Nephron progenitor cell (in vitro differentiated cells): Measurements from ENCODE around the gene MRPL49.

Source experiments
- DNase-seq: peaks from one replicate; pipeline ENCODE4 v3.0.0; 2021
- H3K27ac Mint-ChIP-seq: 2 replicates; pipeline ENCODE4 v1.8.0; 2021; ENCODE audit warnings: mild to moderate bottlenecking, moderate library complexity, mixed read lengths
- H3K27me3 Mint-ChIP-seq: 2 replicates; pipeline ENCODE4 v1.8.0; 2021; ENCODE audit warnings: mild to moderate bottlenecking, low read depth, mixed read lengths; ENCODE audit not compliant: poor library complexity
- H3K36me3 Mint-ChIP-seq: 2 replicates; pipeline ENCODE4 v1.8.0; 2021; ENCODE audit warnings: low read depth, mixed read lengths
- H3K4me1 Mint-ChIP-seq: 2 replicates; pipeline ENCODE4 v1.8.0; 2021; ENCODE audit warnings: mixed read lengths
- H3K4me3 Mint-ChIP-seq: 2 replicates; pipeline ENCODE4 v1.8.0; 2021; ENCODE audit warnings: mild to moderate bottlenecking, moderate library complexity, mixed read lengths
- H3K9me3 Mint-ChIP-seq: 2 replicates; pipeline ENCODE4 v1.8.0; 2021; ENCODE audit warnings: mild to moderate bottlenecking, moderate library complexity, mixed read lengths
- CTCF ChIP-seq: fragments of 200-600 bp; sonication (generic); IDR thresholded peaks from 2 replicates; pipeline ENCODE4 v1.5.0; 2021; ENCODE audit warnings: antibody characterized with exemption

MRPL49 gene

DNA sequence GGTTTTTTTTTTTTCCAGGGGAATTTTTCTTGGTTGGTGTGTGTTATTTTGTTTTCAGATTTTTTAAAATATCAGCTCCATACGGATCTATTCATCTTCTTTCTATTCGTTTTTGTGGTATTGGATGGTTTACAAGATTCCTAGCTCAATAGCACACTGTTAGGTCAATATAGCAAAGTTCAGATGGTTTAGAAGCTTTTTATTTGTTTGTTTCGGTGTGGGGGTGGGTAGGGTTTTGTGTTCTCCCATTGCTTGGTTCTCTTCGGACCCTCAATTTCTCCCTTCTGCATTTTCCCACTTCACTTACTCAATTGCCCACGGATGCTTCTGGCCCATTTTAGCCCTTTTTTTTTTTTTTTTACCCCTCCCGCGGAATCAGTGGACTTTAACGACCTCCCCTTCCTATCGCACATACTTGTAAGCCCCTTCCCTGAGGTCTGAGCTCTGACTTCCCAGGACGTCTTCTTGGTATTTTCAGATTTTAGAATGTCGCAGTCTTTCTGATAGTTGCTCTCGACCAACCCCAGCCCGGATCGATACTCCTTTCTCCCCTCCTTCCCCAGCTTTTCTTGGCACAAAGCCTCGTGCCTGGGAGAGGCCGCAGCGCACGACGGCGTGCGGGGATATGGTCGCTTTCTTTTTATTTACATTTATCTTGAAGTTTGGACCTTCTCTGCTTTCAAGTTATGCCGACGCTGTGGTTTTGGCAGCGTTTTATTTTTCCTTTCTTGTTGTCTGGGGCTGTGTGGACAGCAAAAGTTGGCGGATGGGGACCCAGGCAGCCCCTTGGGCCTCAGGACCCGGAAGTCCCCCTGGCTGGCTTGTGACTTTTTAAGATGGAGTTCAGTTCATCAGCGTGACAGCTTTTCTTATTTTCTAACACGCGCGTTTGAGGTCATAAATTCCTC, 43.5 kb downstream of the MRPL49 start:
- no peaks in the 10 kb centered on the region for H3K36me3 Mint-ChIP-seq
- no peak overlapping the region for H3K4me3 Mint-ChIP-seq
- peaks cover 5% of the 10 kb centered on the region for H3K27me3 Mint-ChIP-seq
- no peak for DNase-seq
- peaks cover 28% of the 10 kb centered on the region for H3K4me1 Mint-ChIP-seq
- H3K9me3 Mint-ChIP-seq: no peaks in the 10 kb centered on the region
- no peak for TF ChIP-seq CTCF
- peak overlapping the region; percentile 86 for H3K27ac Mint-ChIP-seq

DNA sequence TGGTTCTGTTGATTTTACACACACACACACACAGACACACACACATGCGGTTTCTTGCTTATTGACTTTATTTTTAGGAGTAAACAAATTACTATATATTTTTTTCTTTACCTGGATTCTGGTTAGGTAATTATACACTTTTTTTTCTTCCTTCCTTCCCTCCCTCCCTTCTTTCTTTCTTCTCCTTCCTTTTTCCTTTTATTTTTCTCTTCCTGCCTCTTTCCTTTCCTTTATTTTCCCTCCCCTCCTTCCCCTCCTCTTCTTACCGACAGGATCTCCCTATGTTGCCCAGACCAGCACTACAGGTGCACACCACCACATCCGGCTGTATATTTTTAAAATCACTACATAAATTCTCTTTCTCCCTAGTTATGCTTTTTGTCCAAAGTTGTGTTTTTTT, 44.8 kb downstream of the MRPL49 start:
- no peak for DNase-seq
- Mint-ChIP-seq H3K9me3 (no peaks in the 10 kb centered on the region), H3K4me3 (no peak overlapping the region), H3K4me1 (peaks cover 28% of the 10 kb centered on the region), H3K36me3 (no peaks in the 10 kb centered on the region), H3K27ac (no peak overlapping the region), H3K27me3 (peaks cover 2% of the 10 kb centered on the region)
- TF ChIP-seq CTCF: no peak

DNA sequence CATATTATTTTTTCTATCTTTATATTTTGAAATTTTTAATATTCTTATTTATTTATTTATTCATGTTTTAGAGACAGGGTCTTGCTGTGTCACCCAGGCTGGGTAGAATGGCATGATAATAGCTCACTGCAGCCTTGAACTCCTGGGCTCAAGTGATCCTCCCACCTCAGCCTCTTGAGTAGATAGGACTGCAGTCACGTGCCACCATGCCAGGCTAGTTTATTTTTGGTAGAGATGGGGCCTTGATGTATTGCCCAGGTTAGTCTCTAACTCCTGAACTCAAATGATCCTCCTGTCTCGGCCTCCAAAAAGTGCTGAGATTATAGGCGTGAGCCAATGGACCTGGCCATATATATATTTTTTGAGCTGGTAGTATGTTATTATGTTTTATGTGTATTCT, 45.5 kb downstream of the MRPL49 start:
- Mint-ChIP-seq H3K27ac (no peak overlapping the region), H3K36me3 (no peaks in the 10 kb centered on the region), H3K27me3 (no peaks in the 10 kb centered on the region), H3K9me3 (no peaks in the 10 kb centered on the region), H3K4me1 (peaks cover 28% of the 10 kb centered on the region), H3K4me3 (no peak overlapping the region)
- no peak for TF ChIP-seq CTCF
- DNase-seq: no peak

GRCh38 chr11:65169164-65169641, 47.1 kb downstream of the MRPL49 start:
- Mint-ChIP-seq H3K9me3 (no peaks in the 10 kb centered on the region), H3K4me1 (peaks cover 35% of the 10 kb centered on the region), H3K27me3 (peaks cover 6% of the 10 kb centered on the region), H3K4me3 (no peak overlapping the region), H3K36me3 (no peaks in the 10 kb centered on the region), H3K27ac (peak overlapping the region; percentile 83)
- no peak for DNase-seq
- no peak for TF ChIP-seq CTCF

- no peaks in the 10 kb centered on the region for H3K9me3 Mint-ChIP-seq
- H3K4me3 Mint-ChIP-seq: no peak within 1 kb of the TSS
- peaks cover 6% of the 10 kb centered on the region for H3K27me3 Mint-ChIP-seq
- H3K4me1 Mint-ChIP-seq: peaks cover 42% of the 10 kb centered on the region
- no peaks in the 10 kb centered on the region for H3K36me3 Mint-ChIP-seq
- H3K27ac Mint-ChIP-seq: peak within 1 kb of the TSS; percentile 83
- no peak for DNase-seq
- no peak for TF ChIP-seq CTCF
Observed at GRCh38 chr11:65170058-65170534, 48.0 kb downstream of the MRPL49 start, which contains the start of gene SPDYC. SPDYC (plus strand) TSS chr11:65170233; CDS start chr11:65171358, 1,125 bp downstream.
